ENCODE data around the gene LRMDA. TPM values are rescaled to one million over a fixed set of nuclear protein-coding genes. Genes with fewer than 3 reads are reported as not detected.

LRMDA gene
- total and polyA plus RNA-seq, 2 donors (not counting 3 experiments of a cell fraction or from before 2014, with no cell fraction given), result 9.7 to 18.0 TPM

DNA sequence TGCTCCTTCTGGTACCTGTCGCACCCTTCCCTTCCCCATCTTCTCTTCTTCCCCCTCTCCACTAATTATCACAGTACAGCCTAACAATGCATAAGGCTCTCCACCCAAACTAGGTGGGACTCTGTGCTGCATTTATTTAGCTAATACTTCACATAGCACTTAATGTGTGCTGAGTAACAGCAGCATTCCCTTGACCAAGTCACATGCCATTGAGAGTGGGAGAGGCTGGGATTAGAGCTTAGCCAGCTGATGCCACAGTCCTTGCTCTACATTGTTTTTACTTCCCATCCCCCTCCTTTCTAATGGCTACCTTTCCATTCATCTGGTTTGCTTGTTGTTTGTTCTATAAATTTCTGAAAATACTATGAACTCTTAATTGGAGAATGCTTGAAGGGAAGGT lies 426.9 kb downstream of the LRMDA start:
- FAIRE-seq, result no peak
- dilution Hi-C loops (cut with MboI; ENCODE audit: extremely low pct_ligation_motif_present, low sequenced_read_pairs), result no loop called here
- POLR2A ChIA-PET, result no interaction called here

More for the DNA sequence above, 426.9 kb downstream of the LRMDA start:
- no peaks in the 10 kb centered on the region for H3K9me3 ChIP-seq (replicated peaks; ENCODE audit: control insufficient read depth, insufficient read depth, low read length)
- DNase-seq (ENCODE audit: low read depth, low spot score), result no peak
- H2AFZ ChIP-seq (ENCODE audit: low read depth, low read length), result no peak overlapping the region
- CTCF ChIA-PET, result no interaction called here
- no peak overlapping the region for H3K4me2 ChIP-seq (ENCODE audit: insufficient read depth, low read length)
- TF ChIP-seq JUN (IDR thresholded peaks at IDR 0.05; ENCODE audit: borderline replicate concordance, insufficient read depth, insufficient read length, low read depth) (no peak), POLR2AphosphoS5 (IDR thresholded peaks at IDR 0.05; ENCODE audit: insufficient read depth, low read depth, low read length) (no peak), GATA2 (IDR thresholded peaks at IDR 0.05; ENCODE audit: insufficient read depth, insufficient read length, low read depth, low read length) (no peak), MYC (IDR thresholded peaks at IDR 0.05; ENCODE audit: low read depth, low read length) (no peak), POLR2A (IDR thresholded peaks at IDR 0.05; ENCODE audit: low read depth, low read length) (no peak), EZH2 (IDR thresholded peaks at IDR 0.05; ENCODE audit: borderline replicate concordance, low read depth, low read length, severe bottlenecking) (no peak), FOS (IDR thresholded peaks at IDR 0.05; ENCODE audit: borderline replicate concordance, insufficient read depth, low read length) (no peak)
- TF ChIP-seq, protein P1, sequence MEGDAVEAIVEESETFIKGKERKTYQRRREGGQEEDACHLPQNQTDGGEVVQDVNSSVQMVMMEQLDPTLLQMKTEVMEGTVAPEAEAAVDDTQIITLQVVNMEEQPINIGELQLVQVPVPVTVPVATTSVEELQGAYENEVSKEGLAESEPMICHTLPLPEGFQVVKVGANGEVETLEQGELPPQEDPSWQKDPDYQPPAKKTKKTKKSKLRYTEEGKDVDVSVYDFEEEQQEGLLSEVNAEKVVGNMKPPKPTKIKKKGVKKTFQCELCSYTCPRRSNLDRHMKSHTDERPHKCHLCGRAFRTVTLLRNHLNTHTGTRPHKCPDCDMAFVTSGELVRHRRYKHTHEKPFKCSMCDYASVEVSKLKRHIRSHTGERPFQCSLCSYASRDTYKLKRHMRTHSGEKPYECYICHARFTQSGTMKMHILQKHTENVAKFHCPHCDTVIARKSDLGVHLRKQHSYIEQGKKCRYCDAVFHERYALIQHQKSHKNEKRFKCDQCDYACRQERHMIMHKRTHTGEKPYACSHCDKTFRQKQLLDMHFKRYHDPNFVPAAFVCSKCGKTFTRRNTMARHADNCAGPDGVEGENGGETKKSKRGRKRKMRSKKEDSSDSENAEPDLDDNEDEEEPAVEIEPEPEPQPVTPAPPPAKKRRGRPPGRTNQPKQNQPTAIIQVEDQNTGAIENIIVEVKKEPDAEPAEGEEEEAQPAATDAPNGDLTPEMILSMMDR (IDR thresholded peaks at IDR 0.05; ENCODE audit: extremely low read depth in 1 of 2, insufficient read depth in 1 of 2, low read depth in 1 of 2, low read length in 2 of 2), result no peak
- TF ChIP-seq, protein P2, sequence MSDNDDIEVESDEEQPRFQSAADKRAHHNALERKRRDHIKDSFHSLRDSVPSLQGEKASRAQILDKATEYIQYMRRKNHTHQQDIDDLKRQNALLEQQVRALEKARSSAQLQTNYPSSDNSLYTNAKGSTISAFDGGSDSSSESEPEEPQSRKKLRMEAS (IDR thresholded peaks at IDR 0.05; ENCODE audit: insufficient read depth, insufficient read length), result no peak
- BruUV-seq (replicated peaks), result no TSS peak
- intact Hi-C loops (cut with micrococcal nuclease), result no loop called here
- H3K27ac ChIP-seq (ENCODE audit: insufficient read depth, low read depth, low read length), result no peak overlapping the region
- no peaks in the 10 kb centered on the region for H3K79me2 ChIP-seq (ENCODE audit: control insufficient read depth, insufficient read depth, low read length)
- H3K4me1 ChIP-seq (ENCODE audit: control insufficient read depth, extremely low read depth, insufficient read depth, low read length), result no peaks in the 10 kb centered on the region
- no peaks in the 10 kb centered on the region for H3K9me1 ChIP-seq (replicated peaks; ENCODE audit: control insufficient read depth, extremely low read depth, insufficient read depth, low read length)
- no peaks in the 10 kb centered on the region for H4K20me1 ChIP-seq (replicated peaks; ENCODE audit: control insufficient read depth, extremely low read depth, insufficient read depth, low read length)
- H3K27me3 ChIP-seq (ENCODE audit: control insufficient read depth in 2 of 2, insufficient read depth in 2 of 2, low read length in 2 of 2), result no peaks in the 10 kb centered on the region
- H3K36me3 ChIP-seq (ENCODE audit: control insufficient read depth in 2 of 2, extremely low read depth in 1 of 2, insufficient read depth in 2 of 2, low read length in 2 of 2), result no peaks in the 10 kb centered on the region
- no peak overlapping the region for H3K4me3 ChIP-seq (replicated peaks in 1 of 3; ENCODE audit: insufficient read depth in 1 of 3, low read depth in 1 of 3, low read length in 3 of 3)
- no peak overlapping the region for H3K9ac ChIP-seq (replicated peaks; ENCODE audit: extremely low read depth, insufficient read depth, low read length)
